ENCODE results near the gene SORBS1. TPM values are rescaled to one million over a fixed set of nuclear protein-coding genes. Genes with fewer than 3 reads are reported as not detected.
A peak's percentile ranks its signal among the peaks of the same experiment; 100 is the strongest.

SORBS1 gene
- total RNA-seq, 1 donor from 2014 or later: 116 TPM

DNA sequence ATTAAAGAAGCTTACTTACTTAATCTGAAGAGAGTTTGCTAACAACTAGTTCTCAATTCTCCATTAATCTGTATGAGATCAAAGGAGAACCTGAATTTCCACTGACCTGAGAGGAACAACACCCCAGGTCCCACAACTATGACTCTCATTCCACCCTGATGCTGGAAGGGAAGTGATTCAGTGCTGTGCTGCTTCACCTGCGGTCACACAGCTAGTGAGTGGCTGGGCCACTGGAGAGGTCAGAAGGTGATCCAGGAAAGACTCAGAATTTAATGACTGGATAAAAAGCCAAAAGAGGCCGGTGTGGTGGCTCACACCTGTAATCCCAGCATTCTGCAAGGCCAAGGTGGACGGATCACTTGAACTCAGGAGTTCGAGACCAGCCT, 23.6 kb downstream of the SORBS1 start:
- Histone ChIP-seq H3K27ac (peak overlapping the region; percentile 76), H3K36me3 (no peaks in the 10 kb centered on the region), H3K4me3 (no peak overlapping the region), H3K9me3 (no peaks in the 10 kb centered on the region), H3K4me1 (peaks cover 29% of the 10 kb centered on the region), H3K27me3 (no peaks in the 10 kb centered on the region)
- TF ChIP-seq POLR2AphosphoS5 (IDR thresholded peaks at IDR 0.05; ENCODE audit: insufficient read depth in 1 of 2, low read depth in 1 of 2) (no peak), POLR2A (IDR thresholded peaks at IDR 0.05) (no peak)
- TF ChIP-seq, protein P1, sequence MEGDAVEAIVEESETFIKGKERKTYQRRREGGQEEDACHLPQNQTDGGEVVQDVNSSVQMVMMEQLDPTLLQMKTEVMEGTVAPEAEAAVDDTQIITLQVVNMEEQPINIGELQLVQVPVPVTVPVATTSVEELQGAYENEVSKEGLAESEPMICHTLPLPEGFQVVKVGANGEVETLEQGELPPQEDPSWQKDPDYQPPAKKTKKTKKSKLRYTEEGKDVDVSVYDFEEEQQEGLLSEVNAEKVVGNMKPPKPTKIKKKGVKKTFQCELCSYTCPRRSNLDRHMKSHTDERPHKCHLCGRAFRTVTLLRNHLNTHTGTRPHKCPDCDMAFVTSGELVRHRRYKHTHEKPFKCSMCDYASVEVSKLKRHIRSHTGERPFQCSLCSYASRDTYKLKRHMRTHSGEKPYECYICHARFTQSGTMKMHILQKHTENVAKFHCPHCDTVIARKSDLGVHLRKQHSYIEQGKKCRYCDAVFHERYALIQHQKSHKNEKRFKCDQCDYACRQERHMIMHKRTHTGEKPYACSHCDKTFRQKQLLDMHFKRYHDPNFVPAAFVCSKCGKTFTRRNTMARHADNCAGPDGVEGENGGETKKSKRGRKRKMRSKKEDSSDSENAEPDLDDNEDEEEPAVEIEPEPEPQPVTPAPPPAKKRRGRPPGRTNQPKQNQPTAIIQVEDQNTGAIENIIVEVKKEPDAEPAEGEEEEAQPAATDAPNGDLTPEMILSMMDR (IDR thresholded peaks at IDR 0.05): no peak
- no peak for DNase-seq (ENCODE audit: extremely low spot score in 2 of 2)
- intact Hi-C loops (cut with DNase I): no loop called here

DNA sequence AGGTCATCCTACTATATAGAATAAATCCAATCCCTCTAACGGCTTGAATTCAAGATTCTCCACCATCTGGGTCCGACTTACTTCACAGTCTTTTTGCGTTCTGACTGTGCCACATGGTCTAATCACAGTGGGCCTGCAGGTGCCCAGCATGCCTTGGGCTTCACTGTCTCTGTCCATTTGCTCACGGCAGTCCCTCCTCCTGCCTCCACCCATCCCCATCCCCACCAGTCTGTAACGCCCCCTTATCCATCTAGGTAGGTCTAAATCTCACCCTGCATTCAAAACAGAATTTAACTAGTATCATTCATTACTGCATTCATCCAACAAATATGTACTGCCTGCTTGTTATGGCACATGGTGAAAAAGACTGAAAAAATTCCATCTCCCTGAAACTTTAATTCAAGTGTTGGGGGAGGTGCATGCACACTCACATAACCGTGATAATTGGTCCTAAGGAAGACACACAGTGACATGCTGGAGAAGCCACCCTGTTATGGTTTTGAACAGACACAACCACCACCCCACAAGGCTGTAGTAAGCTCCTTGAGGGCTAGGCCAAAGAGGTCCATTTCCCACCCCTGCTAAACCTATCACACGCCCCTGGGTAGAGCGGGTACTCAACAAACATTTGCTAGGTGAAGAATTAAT, 24.2 kb downstream of the SORBS1 start:
- no peak for DNase-seq (ENCODE audit: extremely low spot score in 2 of 2)
- Histone ChIP-seq H3K27ac (peak overlapping the region; percentile 76), H3K27me3 (no peaks in the 10 kb centered on the region), H3K4me1 (peaks cover 27% of the 10 kb centered on the region), H3K4me3 (no peak overlapping the region), H3K9me3 (no peaks in the 10 kb centered on the region), H3K36me3 (no peaks in the 10 kb centered on the region)
- TF ChIP-seq POLR2A (IDR thresholded peaks at IDR 0.05) (no peak), POLR2AphosphoS5 (IDR thresholded peaks at IDR 0.05; ENCODE audit: insufficient read depth in 1 of 2, low read depth in 1 of 2) (no peak)
- TF ChIP-seq, protein P1 (IDR thresholded peaks at IDR 0.05): no peak
- intact Hi-C loops (cut with DNase I): no loop called here

DNA sequence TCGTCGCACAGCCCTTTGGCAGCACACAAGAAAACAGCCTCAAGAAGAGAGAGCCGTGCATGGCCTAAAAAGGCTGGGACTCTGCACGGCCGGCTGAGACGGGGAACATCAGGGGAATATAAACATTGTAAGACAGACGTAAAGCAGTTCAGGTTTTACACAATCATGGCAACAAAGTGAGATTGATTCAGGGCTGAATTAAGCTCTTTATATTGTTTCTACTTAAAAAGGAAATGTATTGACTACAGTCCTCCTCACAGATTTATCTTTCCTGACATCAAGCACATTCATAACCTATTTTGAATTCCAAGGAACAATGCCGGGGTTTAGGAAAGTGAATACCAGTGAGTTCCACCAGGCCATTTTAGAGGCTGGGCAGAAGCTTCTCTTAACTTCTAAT, 25.2 kb downstream of the SORBS1 start:
- H3K27me3 ChIP-seq: no peaks in the 10 kb centered on the region
- H3K9me3 ChIP-seq: no peaks in the 10 kb centered on the region
- H3K36me3 ChIP-seq: no peaks in the 10 kb centered on the region
- no peak overlapping the region for H3K4me3 ChIP-seq
- intact Hi-C loops (cut with DNase I): no loop called here
- TF ChIP-seq, protein P1 (IDR thresholded peaks at IDR 0.05): no peak
- TF ChIP-seq POLR2A (IDR thresholded peaks at IDR 0.05) (no peak), POLR2AphosphoS5 (IDR thresholded peaks at IDR 0.05; ENCODE audit: insufficient read depth in 1 of 2, low read depth in 1 of 2) (peak in 1 of 2 donors; percentile 69)
- peak overlapping the region; percentile 76 for H3K27ac ChIP-seq
- DNase-seq (ENCODE audit: extremely low spot score in 2 of 2): no peak
- peaks cover 33% of the 10 kb centered on the region for H3K4me1 ChIP-seq

DNA sequence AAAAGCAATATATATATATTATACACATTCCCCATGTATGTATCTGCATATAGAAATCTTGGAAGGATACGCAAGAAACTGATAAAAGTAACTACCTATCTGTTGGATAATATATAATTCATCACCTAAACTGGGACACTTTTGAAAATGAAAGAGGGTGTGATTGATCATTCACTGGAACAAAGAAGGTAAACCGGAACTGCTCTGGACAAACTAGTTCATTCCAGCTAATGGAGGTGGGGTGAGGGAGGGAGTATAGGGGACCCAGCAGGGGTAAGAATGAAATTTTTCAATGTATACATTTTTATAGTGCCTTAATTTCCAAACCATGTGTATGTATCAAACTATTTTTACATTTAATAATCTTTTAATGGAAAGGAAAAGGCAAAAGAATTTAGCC, 25.6 kb downstream of the SORBS1 start:
- no peaks in the 10 kb centered on the region for H3K27me3 ChIP-seq
- intact Hi-C loops (cut with DNase I): no loop called here
- no peaks in the 10 kb centered on the region for H3K36me3 ChIP-seq
- peak overlapping the region; percentile 76 for H3K27ac ChIP-seq
- TF ChIP-seq POLR2AphosphoS5 (IDR thresholded peaks at IDR 0.05; ENCODE audit: insufficient read depth in 1 of 2, low read depth in 1 of 2): no peak
- TF ChIP-seq, protein P1 (IDR thresholded peaks at IDR 0.05): no peak
- TF ChIP-seq POLR2A (IDR thresholded peaks at IDR 0.05): no peak
- no peaks in the 10 kb centered on the region for H3K9me3 ChIP-seq
- no peak overlapping the region for H3K4me3 ChIP-seq
- DNase-seq (ENCODE audit: extremely low spot score in 2 of 2): no peak
- peaks cover 33% of the 10 kb centered on the region for H3K4me1 ChIP-seq

DNA sequence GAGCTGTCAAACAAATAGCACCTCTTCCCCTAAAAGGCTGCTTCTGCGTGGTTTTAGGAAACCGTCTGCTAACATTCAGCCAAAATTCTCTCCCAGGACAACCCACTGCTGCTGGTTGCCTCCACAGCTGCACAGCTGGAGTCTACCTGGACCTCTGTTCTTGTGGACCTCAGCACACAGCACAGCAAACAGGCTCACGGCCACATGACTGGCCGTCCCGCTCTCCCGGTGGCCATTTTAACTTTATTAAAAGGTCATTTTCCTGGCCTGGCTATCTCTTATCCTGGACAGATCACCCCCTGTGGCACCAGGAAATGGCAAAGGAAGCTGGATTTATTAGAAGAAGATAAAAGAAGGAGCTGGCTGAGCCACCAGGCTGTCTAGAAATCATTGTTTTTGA, 27.6 kb downstream of the SORBS1 start:
- Histone ChIP-seq H3K27me3 (no peaks in the 10 kb centered on the region), H3K4me1 (peaks cover 42% of the 10 kb centered on the region), H3K27ac (peak overlapping the region; percentile 76), H3K9me3 (no peaks in the 10 kb centered on the region), H3K4me3 (no peak overlapping the region), H3K36me3 (no peaks in the 10 kb centered on the region)
- no peak for TF ChIP-seq POLR2AphosphoS5 (IDR thresholded peaks at IDR 0.05; ENCODE audit: insufficient read depth in 1 of 2, low read depth in 1 of 2)
- DNase-seq (ENCODE audit: extremely low spot score in 2 of 2): no peak
- intact Hi-C loops (cut with DNase I): no loop called here
